HepG2 (cell line): ENCODE data around the gene PRKCSH. TPM values are rescaled to one million over a fixed set of nuclear protein-coding genes. Genes with fewer than 3 reads are reported as not detected.

Experiments used
- ATAC-seq: fragments of 200-7000 bp; cut with Tn5 transposase; 3 replicates; pipeline ENCODE4 v1.9.1; 2020; ENCODE audit warnings: mild to moderate bottlenecking, moderate library complexity
- BruUV-seq: library from RNA; stranded (reverse); fragments of 400-500 nt; replicated peaks from 2 replicates; lab custom pipeline; 2021; lab: Mats Ljungman, UMichigan
- CTCF ChIA-PET: fragments of 300-600 bp; formaldehyde crosslinking; extraction: SDS; loops from one replicate; lab custom pipeline; 2021; ENCODE audit warnings: low total read pairs, inconsistent platforms, low intra/inter-chr PET ratio; lab: Yijun Ruan, JAX
- POLR2A ChIA-PET: fragments of 350-600 bp; sonication (Branson Sonifier 250); formaldehyde crosslinking; loops from one replicate; lab custom pipeline; 2020; ENCODE audit warnings: antibody characterized with exemption, inconsistent platforms; lab: Yijun Ruan, JAX
- DNase-seq: peaks from one replicate; pipeline ENCODE4 v3.0.0-alpha.2; 2015; ENCODE audit warnings: low spot score
- FAIRE-seq: peaks from 3 replicates; lab custom pipeline; 2011; peaks lifted over from hg19 to GRCh38; lab: Jason Lieb, UNC
- H2AFZ ChIP-seq: one replicate; pipeline ENCODE4 v1.6.1; 2011; ENCODE audit warnings: low read length, inconsistent platforms
- H3K27ac ChIP-seq: fragments of 300-600 bp; 3 replicates; pipeline ENCODE4 v1.8.0; 2011; ENCODE audit warnings: mixed run types, mild to moderate bottlenecking, mixed read lengths, low read length, inconsistent platforms; ENCODE audit not compliant: insufficient read depth; ENCODE audit errors: extremely low read length
- H3K27me3 ChIP-seq, 2 experiments: fragments of 200-600 bp in 1 of 2; 2 replicates in 1 of 2; 3 replicates in 1 of 2; pipeline versions ENCODE4 v1.6.0 to v1.8.0; 2011; ENCODE audit warnings: low read length in 2 of 2, mild to moderate bottlenecking in 2 of 2, moderate library complexity in 2 of 2, inconsistent platforms in 1 of 2; ENCODE audit not compliant: insufficient read depth in 2 of 2, control insufficient read depth in 1 of 2
- H3K36me3 ChIP-seq, 2 experiments: fragments of 200-600 bp in 1 of 2; replicated peaks in 1 of 2; 2 replicates in 1 of 2; 3 replicates in 1 of 2; pipeline versions ENCODE4 v1.5.1 to v1.8.0; 2011; ENCODE audit warnings: low read length in 2 of 2, inconsistent platforms in 1 of 2; ENCODE audit not compliant: insufficient read depth in 2 of 2, control insufficient read depth in 1 of 2
- H3K4me1 ChIP-seq: 2 replicates; pipeline ENCODE4 v1.5.1; 2012; ENCODE audit warnings: low read length, inconsistent platforms; ENCODE audit not compliant: insufficient read depth
- H3K4me2 ChIP-seq: 2 replicates; pipeline ENCODE4 v1.6.0; 2011; ENCODE audit warnings: low read depth, low read length, inconsistent platforms
- H3K4me3 ChIP-seq, 3 experiments: fragments of 200-600 bp in 1 of 3; sonication (generic), shearing (Covaris generic) in 1 of 3; replicated peaks in 1 of 3; 2 replicates each; pipeline ENCODE4 v1.5.1; 2011 to 2016; ENCODE audit warnings: low read length in 3 of 3, inconsistent platforms in 2 of 3, low read depth in 2 of 3, mild to moderate bottlenecking in 2 of 3, control low read depth in 1 of 3, mixed read lengths in 1 of 3; ENCODE audit not compliant: insufficient read depth in 1 of 3
- H3K79me2 ChIP-seq: one replicate; pipeline ENCODE4 v1.6.1; 2011; ENCODE audit warnings: low read length, inconsistent platforms; ENCODE audit not compliant: insufficient read depth
- H3K9ac ChIP-seq: 2 replicates; pipeline ENCODE4 v1.6.0; 2011; ENCODE audit warnings: mild to moderate bottlenecking, low read depth, low read length, inconsistent platforms; ENCODE audit not compliant: insufficient read depth
- H3K9me3 ChIP-seq: 2 replicates; pipeline ENCODE4 v1.5.1; 2012; ENCODE audit warnings: mild to moderate bottlenecking, low read length
- H4K20me1 ChIP-seq: 2 replicates; pipeline ENCODE4 v1.6.0; 2011; ENCODE audit warnings: inconsistent platforms, mild to moderate bottlenecking, low read length, moderate library complexity; ENCODE audit not compliant: insufficient read depth
- AGO2 ChIP-seq: fragments of 200-400 bp; formaldehyde crosslinking; optimal IDR thresholded peaks from 2 replicates; pipeline ENCODE3; 2017; ENCODE audit warnings: mild to moderate bottlenecking, low read depth, low read length, moderate library complexity
- KDM1A ChIP-seq: IDR thresholded peaks from 2 replicates; pipeline ENCODE4 v1.6.1; 2016; ENCODE audit warnings: missing compliant biosample characterization
- PHF8 ChIP-seq: sonication (generic); formaldehyde crosslinking; IDR thresholded peaks from 2 replicates; pipeline ENCODE4 v1.5.0; 2020; ENCODE audit warnings: missing genetic modification reagents
- SETDB1 ChIP-seq: sonication (generic); formaldehyde crosslinking; IDR thresholded peaks from 2 replicates; pipeline ENCODE4 v1.5.1; 2020; ENCODE audit warnings: missing genetic modification reagents, mild to moderate bottlenecking, borderline replicate concordance
- SRY ChIP-seq: sonication (generic); formaldehyde crosslinking; IDR thresholded peaks from 2 replicates; pipeline ENCODE4 v1.8.0; 2022; ENCODE audit warnings: mild to moderate bottlenecking, missing genetic modification reagents
- TBL1XR1 ChIP-seq: fragments of 150-350 bp; IDR thresholded peaks from 2 replicates; pipeline ENCODE4 v1.6.1; 2014; ENCODE audit warnings: borderline replicate concordance, low read length; ENCODE audit not compliant: partially characterized antibody
- ZNF282 ChIP-seq: fragments of 450-650 bp; IDR thresholded peaks from 2 replicates; pipeline ENCODE4 v1.6.1; 2018; ENCODE audit not compliant: partially characterized antibody
- ZNF30 ChIP-seq: sonication (generic); formaldehyde crosslinking; IDR thresholded peaks from 2 replicates; pipeline ENCODE4 v1.5.0; 2020; ENCODE audit warnings: mild to moderate bottlenecking, missing genetic modification reagents
- WGBS: methylation state at CpG from one replicate; pipeline ENCODE4 v1.1.6; 2017; ENCODE audit warnings: low lambda C conversion rate; 5-methylcytosine and 5-hydroxymethylcytosine counted together
- in situ Hi-C: cut with HindIII; loops from 2 replicates; pipeline ENCODE4 v1.10.0; 2017; ENCODE audit warnings: low pct_unique_long_range_greater_than_20kb; ENCODE audit not compliant: extremely low pct_ligation_motif_present
- intact Hi-C: fragments of 100-400 bp; cut with micrococcal nuclease; formaldehyde crosslinking; loops from one replicate; pipeline ENCODE4 v1.10.0; 2022; ENCODE audit not compliant: unreplicated experiment
- polyA plus RNA-seq, 8 experiments: library from polyadenylated mRNA; depleted of rRNA in 3 of 8; stranded (reverse) in 7 of 8; unstranded in 1 of 8; fragments of >200 nt; fragmentation: Illumina TruSeq in 4 of 8; extraction: Trizol in 4 of 8; gene quantifications; 2 replicates each; pipeline versions ENCODE4 v1.2.1 to v1.2.3, GENCODE V29; 2011 to 2016; ENCODE audit warnings: low read depth in 4 of 8, missing spikeins in 1 of 8, mixed read lengths in 1 of 8; ENCODE audit not compliant: insufficient read depth in 1 of 8
- total RNA-seq, 5 experiments: library from RNA; depleted of rRNA; stranded (reverse); fragments of >200 nt; fragmentation: Illumina TruSeq; extraction: Trizol; gene quantifications; 2 replicates each; pipeline ENCODE4 v1.2.3, GENCODE V29; 2016; ENCODE audit warnings: low read depth in 1 of 5
- TF ChIP-seq, protein P1 (sequence below): sonication (generic); formaldehyde crosslinking; IDR thresholded peaks from 2 replicates; pipeline ENCODE4 v1.8.0; 2022; ENCODE audit warnings: mild to moderate bottlenecking, missing genetic modification reagents, moderate library complexity
- TF ChIP-seq, protein P2 (sequence below): sonication (generic); formaldehyde crosslinking; IDR thresholded peaks from 2 replicates; pipeline ENCODE4 v1.5.0; 2020; ENCODE audit warnings: missing genetic modification reagents, mild to moderate bottlenecking, borderline replicate concordance

PRKCSH gene
- total and polyA plus RNA-seq, 2 of the 13 experiments (the other 11 are each of a cell fraction or from before 2014, with no cell fraction given) = 85.1 to 125 TPM

DNA sequence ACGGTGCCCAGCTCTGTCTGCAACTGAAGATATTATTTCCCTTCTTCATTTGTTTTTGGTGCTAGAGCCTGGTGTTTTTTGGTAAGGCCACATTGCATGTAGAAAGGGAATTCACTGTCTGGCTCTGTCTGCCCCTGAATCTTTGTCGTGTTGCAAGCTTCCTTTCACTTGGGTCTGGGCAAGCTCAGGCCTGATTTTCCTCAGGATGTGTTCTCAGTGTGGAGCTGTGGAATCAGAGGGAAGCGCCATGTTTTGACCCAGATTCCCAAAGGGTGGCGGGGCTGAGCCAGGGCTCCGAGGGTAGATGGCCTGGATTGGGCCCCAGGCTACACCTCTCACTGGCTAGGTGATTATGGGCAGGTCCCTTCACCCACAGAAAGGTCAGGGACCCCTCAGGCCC is 8.6 kb downstream of the PRKCSH start:
- WGBS = 94% methylated on average over 4 of the region's 5 CpGs
- BruUV-seq = no TSS peak
- ChIA-PET POLR2A (interaction anchor here (3.2 kb wide), 1 partner anchor 69 kb away, joined by 10 read pairs; the partner anchor contains the start of gene SWSAP1), CTCF (interaction anchor here (1.1 kb wide), 1 partner anchor 151 kb away, joined by 3 read pairs; no protein-coding TSS in a partner anchor)
- Histone ChIP-seq H3K9me3 (no peaks in the 10 kb centered on the region), H2AFZ (no peak overlapping the region), H3K4me1 (no peaks in the 10 kb centered on the region), H3K9ac (no peak overlapping the region), H4K20me1 (peaks cover 8% of the 10 kb centered on the region; the same call in 1 of the 2 replicates), H3K4me2 (no peak overlapping the region), H3K4me3 (no peak overlapping the region), H3K36me3 (peaks cover 25 to 58% of the 10 kb centered on the region in 2 experiments), H3K27ac (no peak overlapping the region), H3K79me2 (no peaks in the 10 kb centered on the region), H3K27me3 (no peaks in the 10 kb centered on the region)
- intact Hi-C loops = loop anchor here (10.0 kb wide), 1 partner anchor 149 kb away; the partner anchor contains the start of gene TSPAN16
- ATAC-seq (no peak), FAIRE-seq (no peak), DNase-seq (no peak)
- in situ Hi-C loops = no loop called here
- TF ChIP-seq, protein P1, sequence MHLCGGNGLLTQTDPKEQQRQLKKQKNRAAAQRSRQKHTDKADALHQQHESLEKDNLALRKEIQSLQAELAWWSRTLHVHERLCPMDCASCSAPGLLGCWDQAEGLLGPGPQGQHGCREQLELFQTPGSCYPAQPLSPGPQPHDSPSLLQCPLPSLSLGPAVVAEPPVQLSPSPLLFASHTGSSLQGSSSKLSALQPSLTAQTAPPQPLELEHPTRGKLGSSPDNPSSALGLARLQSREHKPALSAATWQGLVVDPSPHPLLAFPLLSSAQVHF = no peak
- TF ChIP-seq SRY (CRISPR knock-in tag) (no peak), ZNF282 (no peak), ZNF30 (CRISPR knock-in tag) (no peak), TBL1XR1 (no peak)

DNA sequence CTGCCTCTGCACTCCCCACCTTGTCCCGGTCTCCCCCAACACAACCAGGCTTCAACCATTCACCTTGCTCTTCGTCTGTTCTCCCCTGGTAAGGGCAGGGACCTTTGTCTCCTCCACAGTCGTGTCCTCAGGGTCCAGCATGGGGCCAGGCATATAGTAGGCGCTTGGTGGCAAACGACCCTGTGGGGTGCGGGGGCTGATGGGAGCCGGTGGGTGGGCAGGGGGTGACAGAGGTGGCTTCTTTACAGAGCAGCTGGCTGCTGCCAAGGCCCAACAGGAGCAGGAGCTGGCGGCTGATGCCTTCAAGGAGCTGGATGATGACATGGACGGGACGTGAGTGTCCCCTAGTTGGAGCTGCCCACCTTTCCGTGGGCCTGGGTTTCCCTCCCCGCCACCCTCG is 9.7 kb downstream of the PRKCSH start:
- BruUV-seq = no TSS peak
- peaks cover 25 to 62% of the 10 kb centered on the region in 2 experiments for H3K36me3 ChIP-seq
- no peak overlapping the region for H3K9ac ChIP-seq
- 90% methylated on average over 9 of the region's 13 CpGs for WGBS
- ChIA-PET POLR2A (interaction anchor here (1.0 kb wide), 1 partner anchor 71 kb away, joined by 3 read pairs; the partner anchor contains the start of gene SWSAP1), CTCF (interaction anchor here (1.1 to 1.9 kb wide), 2 partner anchors 62 to 152 kb away, joined by 3 to 5 read pairs; no protein-coding TSS in a partner anchor)
- ATAC-seq (no peak), DNase-seq (no peak), FAIRE-seq (no peak)
- H3K27me3 ChIP-seq = no peaks in the 10 kb centered on the region
- H3K27ac ChIP-seq = no peak overlapping the region
- H3K4me1 ChIP-seq = no peaks in the 10 kb centered on the region
- no peaks in the 10 kb centered on the region for H3K9me3 ChIP-seq
- no peak overlapping the region for H3K4me2 ChIP-seq
- in situ Hi-C loops (no loop called here), intact Hi-C loops (loop anchor here (10.0 kb wide), 1 partner anchor 150 kb away; the partner anchor contains the start of gene TSPAN16)
- peaks cover 8% of the 10 kb centered on the region; the same call in 1 of the 2 replicates for H4K20me1 ChIP-seq
- H2AFZ ChIP-seq = no peak overlapping the region
- H3K4me3 ChIP-seq = no peak overlapping the region
- H3K79me2 ChIP-seq = no peaks in the 10 kb centered on the region
- TF ChIP-seq KDM1A = no peak
- TF ChIP-seq, protein P2, sequence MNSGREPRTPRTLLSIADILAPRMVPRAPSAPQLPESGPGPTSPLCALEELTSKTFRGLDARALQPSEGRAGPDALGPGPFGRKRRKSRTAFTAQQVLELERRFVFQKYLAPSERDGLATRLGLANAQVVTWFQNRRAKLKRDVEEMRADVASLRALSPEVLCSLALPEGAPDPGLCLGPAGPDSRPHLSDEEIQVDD (CRISPR knock-in tag) = no peak
- no peak for TF ChIP-seq SETDB1 (CRISPR knock-in tag)
- TF ChIP-seq AGO2 = peak; percentile 40
- no peak for TF ChIP-seq PHF8 (CRISPR knock-in tag)
